Stomach smooth muscle (tissue), 2 donors: ENCODE measurements around the gene PRTN3.

Experiments
- H3K27ac ChIP-seq: one replicate; pipeline ENCODE4 v1.7.0; 2013; ENCODE audit warnings: mild to moderate bottlenecking, low read length, inconsistent platforms
- H3K27me3 ChIP-seq, 2 donors: one replicate each; pipeline ENCODE4 v1.7.0; 2013; ENCODE audit warnings: low read length in 2 of 2; ENCODE audit not compliant: insufficient read depth in 2 of 2, control insufficient read depth in 1 of 2
- H3K36me3 ChIP-seq, 2 donors: one replicate each; pipeline ENCODE4 v1.7.0; 2013; ENCODE audit warnings: low read length in 2 of 2; ENCODE audit not compliant: control insufficient read depth in 2 of 2, insufficient read depth in 2 of 2
- H3K4me1 ChIP-seq: one replicate; pipeline ENCODE4 v1.7.0; 2013; ENCODE audit warnings: low read length; ENCODE audit not compliant: control insufficient read depth, insufficient read depth
- H3K4me3 ChIP-seq, 2 donors: one replicate each; pipeline ENCODE4 v1.7.0; 2013; ENCODE audit warnings: low read length in 2 of 2
- H3K9ac ChIP-seq, 2 donors: one replicate each; pipeline ENCODE4 v1.7.0; 2013; ENCODE audit warnings: low read length in 2 of 2, mild to moderate bottlenecking in 1 of 2
- H3K9me3 ChIP-seq, 2 donors: one replicate each; pipeline ENCODE4 v1.7.0; 2013; ENCODE audit warnings: low read length in 2 of 2; ENCODE audit not compliant: control insufficient read depth in 2 of 2
- donor health status: healthy.
- donor health status: Pancreatic carcinoma.

Gene PRTN3

DNA sequence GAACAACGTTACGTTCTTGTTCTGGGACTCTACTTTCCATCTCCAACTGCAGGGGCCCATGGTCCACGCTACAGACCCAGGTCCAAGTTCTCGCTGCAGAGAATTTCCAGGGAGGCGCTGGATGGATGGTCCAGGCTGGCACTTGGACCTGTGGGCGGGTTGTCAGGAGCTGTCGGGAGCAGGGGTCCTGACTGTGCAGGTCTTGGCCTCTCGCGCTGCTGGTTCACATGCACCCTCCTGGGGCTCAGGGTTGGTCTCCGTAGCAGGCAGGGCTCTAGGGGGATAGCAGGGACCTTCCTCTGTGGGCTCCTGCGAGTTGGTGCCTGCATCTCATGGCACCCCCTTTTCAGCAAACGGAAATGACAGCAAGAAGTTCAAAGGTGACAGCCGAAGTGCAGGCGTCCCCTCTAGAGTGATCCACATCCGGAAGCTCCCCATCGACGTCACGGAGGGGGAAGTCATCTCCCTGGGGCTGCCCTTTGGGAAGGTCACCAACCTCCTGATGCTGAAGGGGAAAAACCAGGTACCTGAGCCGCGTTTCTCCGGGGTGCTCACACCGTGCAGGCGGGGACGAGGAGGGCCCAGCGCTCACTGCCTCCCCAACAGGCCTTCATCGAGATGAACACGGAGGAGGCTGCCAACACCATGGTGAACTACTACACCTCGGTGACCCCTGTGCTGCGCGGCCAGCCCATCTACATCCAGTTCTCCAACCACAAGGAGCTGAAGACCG is 36.9 kb upstream of the PRTN3 start:
- Histone ChIP-seq H3K27me3 (no peaks in the 10 kb centered on the region), H3K9me3 (no peaks in the 10 kb centered on the region), H3K4me3 (no peak overlapping the region), H3K36me3 (peaks cover 35 to 38% of the 10 kb centered on the region in 2 donors), H3K4me1 (peaks cover 52% of the 10 kb centered on the region), H3K9ac (no peak overlapping the region), H3K27ac (no peak overlapping the region)

DNA sequence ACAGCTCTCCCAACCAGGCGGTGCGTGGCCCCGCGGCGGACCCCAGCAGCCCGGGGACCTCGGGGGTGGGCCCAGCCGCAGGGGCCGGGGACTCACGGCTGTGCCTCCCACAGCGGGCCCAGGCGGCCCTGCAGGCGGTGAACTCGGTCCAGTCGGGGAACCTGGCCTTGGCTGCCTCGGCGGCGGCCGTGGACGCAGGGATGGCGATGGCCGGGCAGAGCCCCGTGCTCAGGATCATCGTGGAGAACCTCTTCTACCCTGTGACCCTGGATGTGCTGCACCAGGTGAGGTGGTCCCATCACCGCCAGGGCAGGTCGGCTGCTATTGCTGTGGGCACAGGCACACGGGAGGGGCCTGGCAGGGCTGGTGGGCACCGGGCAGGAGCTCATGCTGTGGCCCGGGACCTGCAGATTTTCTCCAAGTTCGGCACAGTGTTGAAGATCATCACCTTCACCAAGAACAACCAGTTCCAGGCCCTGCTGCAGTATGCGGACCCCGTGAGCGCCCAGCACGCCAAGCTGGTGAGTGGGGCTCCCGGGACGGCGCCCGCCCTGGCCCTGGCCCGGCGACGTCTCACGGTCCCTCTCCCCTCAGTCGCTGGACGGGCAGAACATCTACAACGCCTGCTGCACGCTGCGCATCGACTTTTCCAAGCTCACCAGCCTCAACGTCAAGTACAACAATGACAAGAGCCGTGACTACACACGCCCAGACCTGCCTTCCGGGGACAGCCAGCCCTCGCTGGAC is 36.2 kb upstream of the PRTN3 start:
- H3K9ac ChIP-seq: no peak overlapping the region
- peaks cover 45% of the 10 kb centered on the region for H3K4me1 ChIP-seq
- H3K9me3 ChIP-seq: no peaks in the 10 kb centered on the region
- H3K27ac ChIP-seq: no peak overlapping the region
- H3K4me3 ChIP-seq: no peak overlapping the region
- H3K36me3 ChIP-seq: peaks cover 35 to 45% of the 10 kb centered on the region in 2 donors
- H3K27me3 ChIP-seq: no peaks in the 10 kb centered on the region

DNA sequence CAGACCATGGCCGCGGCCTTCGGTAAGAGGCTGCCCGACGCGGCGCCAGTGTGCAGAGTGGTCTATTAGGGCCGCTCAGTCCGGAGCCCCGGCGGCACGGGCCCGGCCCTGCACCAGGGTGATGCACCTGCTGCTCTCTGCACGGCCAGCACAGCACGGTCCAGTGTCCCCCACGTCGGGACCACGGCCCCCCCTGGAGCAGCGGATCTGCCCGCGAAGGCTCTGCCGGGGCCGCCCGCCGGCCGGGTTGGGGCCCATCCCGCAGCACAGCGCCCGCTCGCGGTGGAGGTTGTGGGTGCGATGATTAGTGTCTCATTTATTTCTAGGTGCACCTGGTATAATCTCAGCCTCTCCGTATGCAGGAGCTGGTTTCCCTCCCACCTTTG is 35.6 kb upstream of the PRTN3 start:
- peaks cover 36 to 47% of the 10 kb centered on the region in 2 donors for H3K36me3 ChIP-seq
- no peak overlapping the region for H3K4me3 ChIP-seq
- H3K27ac ChIP-seq: no peak overlapping the region
- no peaks in the 10 kb centered on the region for H3K27me3 ChIP-seq
- peaks cover 41% of the 10 kb centered on the region for H3K4me1 ChIP-seq
- no peak overlapping the region for H3K9ac ChIP-seq
- no peaks in the 10 kb centered on the region for H3K9me3 ChIP-seq

DNA sequence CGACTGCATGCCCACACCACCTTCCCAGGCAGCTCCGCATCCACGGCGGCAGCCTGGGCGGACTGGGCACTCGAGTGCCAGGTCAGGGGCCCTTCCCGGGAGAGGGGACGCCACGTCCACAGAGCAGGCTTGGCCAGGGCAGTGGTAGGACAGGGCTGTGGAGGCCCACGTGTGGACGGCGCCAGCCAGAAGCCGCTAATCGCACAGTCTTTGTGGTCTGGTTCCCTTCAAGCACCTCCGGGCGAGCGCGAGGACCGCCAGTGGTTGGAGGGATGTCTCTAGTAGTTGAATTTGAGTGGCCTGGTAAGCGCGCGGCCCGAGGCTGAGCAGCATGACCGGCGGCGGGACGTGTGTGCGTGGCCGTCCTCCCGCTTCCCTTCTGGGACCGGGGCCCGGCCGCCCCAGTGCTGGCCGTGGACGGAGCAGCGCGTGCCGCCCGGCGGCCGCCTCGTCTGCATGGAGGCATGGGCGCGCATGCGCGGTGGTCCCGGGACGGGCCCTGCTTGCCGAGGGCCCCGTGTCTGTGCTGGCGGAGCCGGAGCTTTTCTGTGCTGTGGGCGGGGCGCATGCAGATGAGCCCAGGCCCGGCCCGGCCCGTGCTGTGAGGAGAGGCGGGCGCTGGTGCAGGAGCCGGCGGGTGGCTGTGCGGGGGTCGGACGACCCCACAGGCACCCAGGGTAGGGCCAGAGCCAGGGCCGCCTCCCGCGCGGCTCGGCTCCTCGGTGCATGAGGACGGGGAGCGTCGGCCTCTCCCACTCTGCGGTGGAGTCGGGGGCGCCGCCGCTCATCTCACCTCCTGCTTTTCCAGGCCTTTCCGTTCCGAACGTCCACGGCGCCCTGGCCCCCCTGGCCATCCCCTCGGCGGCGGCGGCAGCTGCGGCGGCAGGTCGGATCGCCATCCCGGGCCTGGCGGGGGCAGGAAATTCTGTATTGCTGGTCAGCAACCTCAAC is 34.9 kb upstream of the PRTN3 start:
- Histone ChIP-seq H3K9me3 (no peaks in the 10 kb centered on the region), H3K27me3 (no peaks in the 10 kb centered on the region), H3K9ac (no peak overlapping the region), H3K27ac (no peak overlapping the region), H3K4me1 (peaks cover 34% of the 10 kb centered on the region), H3K36me3 (peaks cover 40 to 48% of the 10 kb centered on the region in 2 donors), H3K4me3 (no peak overlapping the region)

DNA sequence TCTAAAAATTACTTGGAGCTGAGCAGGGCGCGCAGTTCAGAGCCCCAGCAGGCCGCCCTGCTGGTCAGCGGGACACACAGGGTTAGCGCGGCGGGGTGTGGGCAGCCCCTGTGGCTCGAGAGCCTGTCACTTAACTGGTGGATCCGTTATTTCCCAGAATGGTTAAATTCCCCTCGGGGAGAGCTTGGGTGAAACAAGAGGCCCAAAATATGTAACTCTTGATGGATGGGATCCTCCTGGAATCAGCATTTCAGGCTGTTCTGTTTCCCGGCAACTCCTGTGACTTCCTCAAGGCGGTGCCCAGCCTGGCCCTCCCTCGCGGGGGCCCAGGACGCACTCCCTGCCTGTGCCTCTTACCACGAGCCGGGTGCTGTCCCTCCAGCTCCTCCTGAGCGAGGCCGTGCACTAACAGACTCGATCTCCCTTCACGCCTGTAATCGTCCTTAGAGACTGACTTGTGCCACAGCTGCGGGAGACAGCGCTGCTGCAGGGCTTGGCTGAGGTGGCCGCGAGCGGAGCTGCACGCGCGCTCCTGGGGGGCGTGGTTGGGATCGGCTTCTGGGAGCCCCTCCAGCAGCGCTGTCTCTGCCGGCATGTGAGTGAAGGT is 33.9 kb upstream of the PRTN3 start:
- Histone ChIP-seq H3K9me3 (no peaks in the 10 kb centered on the region), H3K9ac (no peak overlapping the region), H3K27me3 (no peaks in the 10 kb centered on the region), H3K4me1 (peaks cover 23% of the 10 kb centered on the region), H3K4me3 (no peak overlapping the region), H3K27ac (no peak overlapping the region), H3K36me3 (peaks cover 40 to 52% of the 10 kb centered on the region in 2 donors)

DNA sequence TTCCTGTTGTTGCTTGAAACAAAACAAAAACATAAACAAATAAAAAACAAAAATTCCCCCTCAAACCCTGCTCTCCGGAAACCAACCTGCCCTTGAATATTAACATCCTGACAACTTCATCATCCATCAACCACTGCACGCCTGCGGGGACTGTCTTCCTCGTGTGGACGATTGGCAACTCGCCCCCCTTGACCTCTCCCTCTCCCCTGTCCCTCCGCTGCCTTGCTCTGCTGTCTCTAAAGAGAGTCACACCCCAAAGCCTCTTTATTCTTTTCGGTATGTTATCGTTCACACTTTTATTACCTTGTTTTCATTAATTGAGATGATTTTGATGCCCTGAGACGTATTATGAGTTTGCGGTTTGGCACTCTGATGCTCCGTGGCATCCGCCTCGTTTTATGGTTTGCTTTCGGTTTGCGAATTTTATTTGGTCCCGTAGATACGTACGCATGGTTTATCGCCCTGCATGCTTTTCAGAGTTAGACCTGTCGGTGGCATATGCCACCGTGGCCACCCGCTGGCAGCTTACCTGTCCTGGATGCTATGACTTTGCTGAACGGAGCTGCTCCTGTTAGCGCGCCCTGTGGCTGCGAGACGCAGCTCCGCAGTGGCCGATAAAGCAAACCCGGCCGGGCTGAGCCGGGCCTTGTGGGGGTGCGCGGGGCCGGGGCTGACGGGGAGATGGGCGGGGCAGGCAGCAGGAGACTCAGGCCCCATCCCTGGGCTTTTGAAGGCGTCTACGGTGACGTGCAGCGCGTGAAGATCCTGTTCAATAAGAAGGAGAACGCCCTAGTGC is 33.0 kb upstream of the PRTN3 start:
- Histone ChIP-seq H3K9ac (no peak overlapping the region), H3K36me3 (peaks cover 40 to 54% of the 10 kb centered on the region in 2 donors), H3K4me1 (peaks cover 14% of the 10 kb centered on the region), H3K4me3 (no peak overlapping the region), H3K27ac (no peak overlapping the region), H3K27me3 (no peaks in the 10 kb centered on the region), H3K9me3 (no peaks in the 10 kb centered on the region)

DNA sequence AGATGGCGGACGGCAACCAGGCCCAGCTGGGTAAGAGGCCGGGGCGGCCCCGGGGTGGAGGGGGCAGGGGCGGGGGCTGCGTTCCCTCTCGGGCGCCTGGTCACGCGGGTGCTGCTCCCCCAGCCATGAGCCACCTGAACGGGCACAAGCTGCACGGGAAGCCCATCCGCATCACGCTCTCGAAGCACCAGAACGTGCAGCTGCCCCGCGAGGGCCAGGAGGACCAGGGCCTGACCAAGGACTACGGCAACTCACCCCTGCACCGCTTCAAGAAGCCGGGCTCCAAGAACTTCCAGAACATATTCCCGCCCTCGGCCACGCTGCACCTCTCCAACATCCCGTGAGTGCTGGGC is 32.4 kb upstream of the PRTN3 start:
- Histone ChIP-seq H3K4me3 (no peak overlapping the region), H3K27ac (no peak overlapping the region), H3K36me3 (peaks cover 40 to 54% of the 10 kb centered on the region in 2 donors)

DNA sequence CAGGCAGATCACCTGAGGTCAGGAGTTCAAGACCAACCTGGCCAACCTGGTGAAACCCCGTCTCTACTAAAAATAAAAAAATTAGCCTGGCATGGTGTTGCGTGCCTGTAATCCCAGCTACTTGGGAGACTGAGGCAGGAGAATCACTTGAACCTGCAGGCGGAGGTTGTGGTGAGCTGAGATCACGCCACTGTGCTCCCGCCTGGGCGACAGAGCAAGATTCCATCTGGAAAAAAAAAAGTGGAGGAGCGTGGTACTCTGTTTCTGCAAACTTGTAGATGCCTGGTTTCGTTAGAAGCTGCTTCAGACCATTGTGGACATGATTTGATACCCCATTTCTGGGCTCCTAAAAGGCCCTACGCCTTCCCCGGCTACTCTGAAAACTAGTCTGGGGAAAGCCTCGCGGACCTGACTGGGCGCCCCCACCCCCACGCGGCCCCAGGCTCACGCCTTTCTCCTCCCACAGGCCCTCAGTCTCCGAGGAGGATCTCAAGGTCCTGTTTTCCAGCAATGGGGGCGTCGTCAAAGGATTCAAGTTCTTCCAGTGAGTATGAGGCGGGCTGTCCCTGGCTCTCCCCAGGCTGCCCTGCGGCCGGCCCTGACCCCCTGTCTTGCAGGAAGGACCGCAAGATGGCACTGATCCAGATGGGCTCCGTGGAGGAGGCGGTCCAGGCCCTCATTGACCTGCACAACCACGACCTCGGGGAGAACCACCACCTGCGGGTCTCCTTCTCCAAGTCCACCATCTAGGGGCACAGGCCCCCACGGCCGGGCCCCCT is 30.5 kb upstream of the PRTN3 start:
- H3K27me3 ChIP-seq: no peaks in the 10 kb centered on the region
- H3K4me1 ChIP-seq: peaks cover 3% of the 10 kb centered on the region
- H3K4me3 ChIP-seq: no peak overlapping the region
- no peak overlapping the region for H3K27ac ChIP-seq
- H3K9me3 ChIP-seq: no peaks in the 10 kb centered on the region
- H3K36me3 ChIP-seq: peaks cover 26 to 41% of the 10 kb centered on the region in 2 donors
- H3K9ac ChIP-seq: no peak overlapping the region

More for the DNA sequence above, 32.4 kb upstream of the PRTN3 start:
- Histone ChIP-seq H3K9ac (no peak overlapping the region), H3K9me3 (no peaks in the 10 kb centered on the region), H3K4me1 (peaks cover 8% of the 10 kb centered on the region), H3K27me3 (no peaks in the 10 kb centered on the region)

DNA sequence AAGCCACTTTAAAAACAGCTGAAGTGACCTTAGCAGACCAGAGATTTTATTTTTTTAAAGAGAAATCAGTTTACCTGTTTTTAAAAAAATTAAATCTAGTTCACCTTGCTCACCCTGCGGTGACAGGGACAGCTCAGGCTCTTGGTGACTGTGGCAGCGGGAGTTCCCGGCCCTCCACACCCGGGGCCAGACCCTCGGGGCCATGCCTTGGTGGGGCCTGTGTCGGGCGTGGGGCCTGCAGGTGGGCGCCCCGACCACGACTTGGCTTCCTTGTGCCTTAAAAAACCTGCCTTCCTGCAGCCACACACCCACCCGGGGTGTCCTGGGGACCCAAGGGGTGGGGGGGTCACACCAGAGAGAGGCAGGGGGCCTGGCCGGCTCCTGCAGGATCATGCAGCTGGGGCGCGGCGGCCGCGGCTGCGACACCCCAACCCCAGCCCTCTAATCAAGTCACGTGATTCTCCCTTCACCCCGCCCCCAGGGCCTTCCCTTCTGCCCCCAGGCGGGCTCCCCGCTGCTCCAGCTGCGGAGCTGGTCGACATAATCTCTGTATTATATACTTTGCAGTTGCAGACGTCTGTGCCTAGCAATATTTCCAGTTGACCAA is 29.8 kb upstream of the PRTN3 start:
- peaks cover 20 to 38% of the 10 kb centered on the region in 2 donors for H3K36me3 ChIP-seq
- no peak overlapping the region for H3K27ac ChIP-seq
- H3K9me3 ChIP-seq: no peaks in the 10 kb centered on the region
- no peaks in the 10 kb centered on the region for H3K27me3 ChIP-seq
- H3K4me1 ChIP-seq: no peaks in the 10 kb centered on the region
- no peak overlapping the region for H3K4me3 ChIP-seq
- H3K9ac ChIP-seq: no peak overlapping the region
